Measurements from ENCODE around the gene PADI6. TPM values are rescaled to one million over a fixed set of nuclear protein-coding genes. Genes with fewer than 3 reads are reported as not detected.

The PADI6 gene
- total and polyA plus RNA-seq, 9 of the 15 experiments (the other 6 are each of a cell fraction or from before 2014, with no cell fraction given) = not detected

DNA sequence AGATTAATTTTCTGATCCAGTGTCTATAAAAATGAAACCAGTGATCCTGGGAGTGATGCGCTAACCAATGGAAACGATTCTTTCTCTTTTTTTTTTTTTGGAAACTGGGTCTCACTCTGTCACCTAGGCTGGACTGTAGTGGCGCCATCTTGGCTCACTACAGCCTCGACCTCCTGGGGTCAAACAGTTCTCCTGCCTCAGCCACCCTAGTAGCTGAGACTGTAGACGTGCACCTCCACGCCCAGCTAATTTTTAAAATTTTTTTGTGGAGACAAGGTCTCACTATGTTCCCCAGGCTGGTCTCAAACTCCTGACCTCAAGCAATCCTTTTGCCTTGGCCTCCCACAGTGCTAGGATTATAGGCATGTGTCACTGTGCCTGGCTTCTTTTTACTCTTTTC lies 70.8 kb downstream of the PADI6 start (continued):
- no peak for TF ChIP-seq RCOR1 (IDR thresholded peaks at IDR 0.05; ENCODE audit: borderline replicate concordance in 1 of 2, low read depth in 2 of 2, low read length in 2 of 2)
- no peak for TF ChIP-seq ZNF384 (IDR thresholded peaks at IDR 0.05; ENCODE audit: low read depth, low read length)
- TF ChIP-seq, protein P1, sequence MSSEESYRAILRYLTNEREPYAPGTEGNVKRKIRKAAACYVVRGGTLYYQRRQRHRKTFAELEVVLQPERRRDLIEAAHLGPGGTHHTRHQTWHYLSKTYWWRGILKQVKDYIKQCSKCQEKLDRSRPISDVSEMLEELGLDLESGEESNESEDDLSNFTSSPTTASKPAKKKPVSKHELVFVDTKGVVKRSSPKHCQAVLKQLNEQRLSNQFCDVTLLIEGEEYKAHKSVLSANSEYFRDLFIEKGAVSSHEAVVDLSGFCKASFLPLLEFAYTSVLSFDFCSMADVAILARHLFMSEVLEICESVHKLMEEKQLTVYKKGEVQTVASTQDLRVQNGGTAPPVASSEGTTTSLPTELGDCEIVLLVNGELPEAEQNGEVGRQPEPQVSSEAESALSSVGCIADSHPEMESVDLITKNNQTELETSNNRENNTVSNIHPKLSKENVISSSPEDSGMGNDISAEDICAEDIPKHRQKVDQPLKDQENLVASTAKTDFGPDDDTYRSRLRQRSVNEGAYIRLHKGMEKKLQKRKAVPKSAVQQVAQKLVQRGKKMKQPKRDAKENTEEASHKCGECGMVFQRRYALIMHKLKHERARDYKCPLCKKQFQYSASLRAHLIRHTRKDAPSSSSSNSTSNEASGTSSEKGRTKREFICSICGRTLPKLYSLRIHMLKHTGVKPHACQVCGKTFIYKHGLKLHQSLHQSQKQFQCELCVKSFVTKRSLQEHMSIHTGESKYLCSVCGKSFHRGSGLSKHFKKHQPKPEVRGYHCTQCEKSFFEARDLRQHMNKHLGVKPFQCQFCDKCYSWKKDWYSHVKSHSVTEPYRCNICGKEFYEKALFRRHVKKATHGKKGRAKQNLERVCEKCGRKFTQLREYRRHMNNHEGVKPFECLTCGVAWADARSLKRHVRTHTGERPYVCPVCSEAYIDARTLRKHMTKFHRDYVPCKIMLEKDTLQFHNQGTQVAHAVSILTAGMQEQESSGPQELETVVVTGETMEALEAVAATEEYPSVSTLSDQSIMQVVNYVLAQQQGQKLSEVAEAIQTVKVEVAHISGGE (CRISPR knock-in tag; IDR thresholded peaks at IDR 0.05) = no peak
- no peak for TF ChIP-seq NFE2 (IDR thresholded peaks at IDR 0.05; ENCODE audit: low read depth)
- no peak for TF ChIP-seq CBFA2T2 (conservative IDR thresholded peaks at IDR 0.05)
- TF ChIP-seq GATA2 (CRISPR knock-in tag; IDR thresholded peaks at IDR 0.05) = no peak
- TF ChIP-seq ETV6 (IDR thresholded peaks at IDR 0.05; ENCODE audit: borderline replicate concordance in 1 of 2, low read depth in 2 of 2, low read length in 1 of 2) = no peak
- TF ChIP-seq ETV6 (CRISPR knock-in tag; IDR thresholded peaks at IDR 0.05; ENCODE audit: borderline replicate concordance) = no peak
- peak; percentile 65; the same call in 1 of the 2 replicates for TF ChIP-seq GTF2A2 (tag; IDR thresholded peaks at IDR 0.05)
- no peak for TF ChIP-seq KDM4B (IDR thresholded peaks at IDR 0.05; ENCODE audit: borderline replicate concordance in 2 of 2, low read depth in 1 of 2)
- TF ChIP-seq, protein P2, sequence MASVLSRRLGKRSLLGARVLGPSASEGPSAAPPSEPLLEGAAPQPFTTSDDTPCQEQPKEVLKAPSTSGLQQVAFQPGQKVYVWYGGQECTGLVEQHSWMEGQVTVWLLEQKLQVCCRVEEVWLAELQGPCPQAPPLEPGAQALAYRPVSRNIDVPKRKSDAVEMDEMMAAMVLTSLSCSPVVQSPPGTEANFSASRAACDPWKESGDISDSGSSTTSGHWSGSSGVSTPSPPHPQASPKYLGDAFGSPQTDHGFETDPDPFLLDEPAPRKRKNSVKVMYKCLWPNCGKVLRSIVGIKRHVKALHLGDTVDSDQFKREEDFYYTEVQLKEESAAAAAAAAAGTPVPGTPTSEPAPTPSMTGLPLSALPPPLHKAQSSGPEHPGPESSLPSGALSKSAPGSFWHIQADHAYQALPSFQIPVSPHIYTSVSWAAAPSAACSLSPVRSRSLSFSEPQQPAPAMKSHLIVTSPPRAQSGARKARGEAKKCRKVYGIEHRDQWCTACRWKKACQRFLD (CRISPR knock-in tag; IDR thresholded peaks at IDR 0.05) = peak; percentile 60; the same call in 1 of the 2 replicates
- TF ChIP-seq MTF1 (CRISPR knock-in tag; IDR thresholded peaks at IDR 0.05; ENCODE audit: borderline replicate concordance) = 0 out of 2 replicates have a peak, but pooled peaks have one; percentile 39
- no peak for TF ChIP-seq DEAF1 (CRISPR knock-in tag; IDR thresholded peaks at IDR 0.05)
- TF ChIP-seq CBX2 (IDR thresholded peaks at IDR 0.05; ENCODE audit: insufficient read depth, low read length, poor library complexity, severe bottlenecking) = no peak
- TF ChIP-seq, protein P3, sequence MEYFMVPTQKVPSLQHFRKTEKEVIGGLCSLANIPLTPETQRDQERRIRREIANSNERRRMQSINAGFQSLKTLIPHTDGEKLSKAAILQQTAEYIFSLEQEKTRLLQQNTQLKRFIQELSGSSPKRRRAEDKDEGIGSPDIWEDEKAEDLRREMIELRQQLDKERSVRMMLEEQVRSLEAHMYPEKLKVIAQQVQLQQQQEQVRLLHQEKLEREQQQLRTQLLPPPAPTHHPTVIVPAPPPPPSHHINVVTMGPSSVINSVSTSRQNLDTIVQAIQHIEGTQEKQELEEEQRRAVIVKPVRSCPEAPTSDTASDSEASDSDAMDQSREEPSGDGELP (CRISPR knock-in tag; IDR thresholded peaks at IDR 0.05; ENCODE audit: borderline replicate concordance) = no peak
- TF ChIP-seq U2AF1 (optimal IDR thresholded peaks at IDR 0.05; ENCODE audit: low read depth, low read length) = no peak
- TF ChIP-seq, protein P4, sequence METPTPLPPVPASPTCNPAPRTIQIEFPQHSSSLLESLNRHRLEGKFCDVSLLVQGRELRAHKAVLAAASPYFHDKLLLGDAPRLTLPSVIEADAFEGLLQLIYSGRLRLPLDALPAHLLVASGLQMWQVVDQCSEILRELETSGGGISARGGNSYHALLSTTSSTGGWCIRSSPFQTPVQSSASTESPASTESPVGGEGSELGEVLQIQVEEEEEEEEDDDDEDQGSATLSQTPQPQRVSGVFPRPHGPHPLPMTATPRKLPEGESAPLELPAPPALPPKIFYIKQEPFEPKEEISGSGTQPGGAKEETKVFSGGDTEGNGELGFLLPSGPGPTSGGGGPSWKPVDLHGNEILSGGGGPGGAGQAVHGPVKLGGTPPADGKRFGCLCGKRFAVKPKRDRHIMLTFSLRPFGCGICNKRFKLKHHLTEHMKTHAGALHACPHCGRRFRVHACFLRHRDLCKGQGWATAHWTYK (CRISPR knock-in tag; IDR thresholded peaks at IDR 0.05) = no peak
- TF ChIP-seq TAL1 (IDR thresholded peaks at IDR 0.05) = no peak
